ENCODE results near the gene SHD. TPM values are rescaled to one million over a fixed set of nuclear protein-coding genes. Genes with fewer than 3 reads are reported as not detected.
"Not testable (repeated sequence)": the region's sequence is repeated elsewhere in the genome, so short reads cannot be mapped to it uniquely, and the experiment has no call there.

SHD gene
- total RNA-seq, 2 experiments from 2014 or later: not detected

GRCh38 chr19:4327877-4328242 is 48.8 kb downstream of the SHD start:
- Histone ChIP-seq H3K4me1 (ENCODE audit: insufficient read depth, low read length, poor library complexity, severe bottlenecking) (peaks cover 8% of the 10 kb centered on the region), H2AFZ (ENCODE audit: low read length) (no peak overlapping the region), H3K36me3 (ENCODE audit: insufficient read depth, low read length) (no peaks in the 10 kb centered on the region), H4K20me1 (ENCODE audit: insufficient read depth, low read length) (no peaks in the 10 kb centered on the region), H3K9me2 (ENCODE audit: insufficient read depth, low read length) (no peaks in the 10 kb centered on the region), H3K4me3 (ENCODE audit: low read depth, low read length, poor library complexity, severe bottlenecking) (no peak overlapping the region), H3K4me2 (ENCODE audit: low read length) (no peak overlapping the region), H3K79me2 (ENCODE audit: insufficient read depth, low read depth, low read length) (no peaks in the 10 kb centered on the region), H3K27ac (ENCODE audit: low read depth, low read length, poor library complexity, severe bottlenecking) (no peak overlapping the region), H3K9me3 (ENCODE audit: low read length) (no peaks in the 10 kb centered on the region)
- ChIA-PET POLR2A (interaction anchor here (0.6 kb wide), 1 partner anchor 140 kb away, joined by 3 read pairs; no protein-coding TSS in a partner anchor), CTCF (ENCODE audit: unreplicated experiment) (no interaction called here)
- BruUV-seq (replicated peaks): no TSS peak
- intact Hi-C loops (cut with micrococcal nuclease; ENCODE audit: unreplicated experiment): no loop called here
- no peak for DNase-seq (ENCODE audit: low spot score)
- TF ChIP-seq EZH2phosphoT487 (IDR thresholded peaks at IDR 0.05; ENCODE audit: borderline replicate concordance, low read depth, low read length) (no peak), CTCF (conservative IDR thresholded peaks at IDR 0.05; ENCODE audit: low read length) (no peak)

- intact Hi-C loops (cut with micrococcal nuclease; ENCODE audit: unreplicated experiment): no loop called here
- peaks cover 8% of the 10 kb centered on the region for H3K4me1 ChIP-seq (ENCODE audit: insufficient read depth, low read length, poor library complexity, severe bottlenecking)
- no peaks in the 10 kb centered on the region for H3K36me3 ChIP-seq (ENCODE audit: insufficient read depth, low read length)
- H2AFZ ChIP-seq (ENCODE audit: low read length): no peak overlapping the region
- H3K79me2 ChIP-seq (ENCODE audit: insufficient read depth, low read depth, low read length): no peaks in the 10 kb centered on the region
- no peak overlapping the region for H3K4me2 ChIP-seq (ENCODE audit: low read length)
- peak; percentile 22 for DNase-seq (ENCODE audit: low spot score)
- BruUV-seq (replicated peaks): no TSS peak
- ChIA-PET CTCF (ENCODE audit: unreplicated experiment) (no interaction called here), POLR2A (interaction anchor here (0.6 kb wide), 1 partner anchor 139 kb away, joined by 3 read pairs; no protein-coding TSS in a partner anchor)
- H3K4me3 ChIP-seq (ENCODE audit: low read depth, low read length, poor library complexity, severe bottlenecking): no peak overlapping the region
- TF ChIP-seq CTCF (conservative IDR thresholded peaks at IDR 0.05; ENCODE audit: low read length) (no peak), EZH2phosphoT487 (IDR thresholded peaks at IDR 0.05; ENCODE audit: borderline replicate concordance, low read depth, low read length) (no peak)
- no peaks in the 10 kb centered on the region for H4K20me1 ChIP-seq (ENCODE audit: insufficient read depth, low read length)
- H3K27ac ChIP-seq (ENCODE audit: low read depth, low read length, poor library complexity, severe bottlenecking): no peak overlapping the region
- H3K9me2 ChIP-seq (ENCODE audit: insufficient read depth, low read length): no peaks in the 10 kb centered on the region
- H3K9me3 ChIP-seq (ENCODE audit: low read length): no peaks in the 10 kb centered on the region
Observed at GRCh38 chr19:4328243-4328990, 49.4 kb downstream of the SHD start.

DNA sequence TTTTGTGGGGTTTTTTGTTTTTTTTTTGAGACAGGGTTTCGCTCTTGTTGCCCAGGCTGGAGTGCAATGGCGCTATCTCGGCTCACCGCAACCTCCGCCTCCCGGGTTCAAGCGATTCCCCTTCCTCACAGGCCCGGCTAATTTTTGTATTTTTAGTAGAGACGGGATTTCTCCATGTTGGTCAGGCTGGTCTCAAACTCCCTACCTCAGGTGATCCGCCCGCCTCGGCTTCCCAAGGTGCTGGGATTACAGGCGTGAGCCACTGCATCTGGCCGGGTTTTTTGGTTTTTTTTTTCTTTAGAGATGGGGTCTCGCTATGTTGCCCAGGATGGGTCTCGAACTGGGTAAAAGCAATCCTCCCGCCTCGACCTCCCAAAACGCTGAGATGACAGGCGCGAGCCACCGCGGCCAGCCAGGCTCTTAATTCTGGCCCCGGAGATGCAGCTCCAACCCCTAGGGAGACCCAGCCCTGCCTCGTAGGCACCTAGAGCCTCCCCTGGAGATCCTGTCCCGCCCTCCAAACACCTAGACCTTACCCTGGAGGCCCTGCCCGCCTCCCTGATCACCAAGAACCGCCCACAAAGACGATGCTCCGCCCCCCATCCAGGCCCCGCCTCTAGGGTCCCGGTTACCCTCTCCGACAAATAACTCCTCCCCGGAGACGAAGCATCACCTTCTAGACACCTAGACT is 50.1 kb downstream of the SHD start:
- H3K36me3 ChIP-seq (ENCODE audit: insufficient read depth, low read length); H3K4me1 ChIP-seq (ENCODE audit: insufficient read depth, low read length, poor library complexity, severe bottlenecking); H3K79me2 ChIP-seq (ENCODE audit: insufficient read depth, low read depth, low read length); intact Hi-C loops (cut with micrococcal nuclease; ENCODE audit: unreplicated experiment); H3K9me2 ChIP-seq (ENCODE audit: insufficient read depth, low read length); H4K20me1 ChIP-seq (ENCODE audit: insufficient read depth, low read length); H3K4me3 ChIP-seq (ENCODE audit: low read depth, low read length, poor library complexity, severe bottlenecking); H2AFZ ChIP-seq (ENCODE audit: low read length); BruUV-seq (replicated peaks); DNase-seq (ENCODE audit: low spot score); H3K27ac ChIP-seq (ENCODE audit: low read depth, low read length, poor library complexity, severe bottlenecking); H3K4me2 ChIP-seq (ENCODE audit: low read length); H3K9me3 ChIP-seq (ENCODE audit: low read length); POLR2A ChIA-PET; CTCF ChIA-PET (ENCODE audit: unreplicated experiment): not testable (repeated sequence)
